HuH-7.5 (cell line): ENCODE measurements around the gene UCP1.
"Not testable (repeated sequence)": the region's sequence is repeated elsewhere in the genome, so short reads cannot be mapped to it uniquely, and the experiment has no call there.

Source experiments
- DNase-seq: peaks from one replicate; pipeline ENCODE4 v3.0.0; 2011; ENCODE audit warnings: low spot score

UCP1 gene

DNA sequence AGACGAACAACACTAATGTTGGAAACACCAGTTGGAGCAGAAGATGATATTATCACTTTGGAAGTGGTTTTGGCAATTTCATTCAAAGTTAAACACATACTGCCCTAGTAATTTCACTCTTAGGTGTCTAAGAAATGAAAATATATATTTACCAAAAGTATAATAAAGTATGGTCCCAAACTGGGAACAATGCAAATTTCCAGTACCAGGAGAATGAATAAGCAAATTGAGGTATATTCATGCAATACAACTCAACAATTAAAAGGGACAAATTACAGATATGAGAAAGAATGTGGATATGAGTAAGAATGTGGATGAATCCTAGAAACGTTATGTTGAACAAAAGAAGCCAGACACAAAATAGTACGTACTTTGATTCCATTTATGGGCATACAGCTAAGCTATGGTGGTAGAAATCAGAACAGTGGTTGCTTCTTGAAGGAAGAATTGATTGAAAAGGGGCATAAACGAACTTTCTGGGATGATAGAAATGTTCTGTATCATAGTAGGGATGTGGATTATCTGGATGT lies 34.7 kb downstream of the UCP1 start:
- no peak for DNase-seq

DNA sequence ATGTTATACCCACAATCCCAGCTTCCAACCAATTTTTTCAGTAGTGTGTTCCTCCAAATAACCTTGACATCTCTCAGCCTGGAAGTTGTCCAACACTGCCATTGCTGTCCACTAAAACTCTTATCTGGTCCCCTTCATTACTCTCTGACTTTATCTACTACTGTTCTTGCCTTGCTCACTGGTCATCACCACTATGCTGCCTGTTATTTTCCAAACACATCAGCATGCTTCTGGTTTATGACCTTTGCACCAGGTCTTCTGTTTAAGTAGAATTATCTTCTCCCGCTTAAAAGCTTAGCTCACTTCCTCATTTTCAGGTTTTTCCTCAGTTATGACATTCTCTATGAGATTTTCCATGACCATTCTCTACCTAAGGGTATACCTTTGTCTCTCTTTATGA lies 39.3 kb downstream of the UCP1 start:
- peak; percentile 19 for DNase-seq

DNA sequence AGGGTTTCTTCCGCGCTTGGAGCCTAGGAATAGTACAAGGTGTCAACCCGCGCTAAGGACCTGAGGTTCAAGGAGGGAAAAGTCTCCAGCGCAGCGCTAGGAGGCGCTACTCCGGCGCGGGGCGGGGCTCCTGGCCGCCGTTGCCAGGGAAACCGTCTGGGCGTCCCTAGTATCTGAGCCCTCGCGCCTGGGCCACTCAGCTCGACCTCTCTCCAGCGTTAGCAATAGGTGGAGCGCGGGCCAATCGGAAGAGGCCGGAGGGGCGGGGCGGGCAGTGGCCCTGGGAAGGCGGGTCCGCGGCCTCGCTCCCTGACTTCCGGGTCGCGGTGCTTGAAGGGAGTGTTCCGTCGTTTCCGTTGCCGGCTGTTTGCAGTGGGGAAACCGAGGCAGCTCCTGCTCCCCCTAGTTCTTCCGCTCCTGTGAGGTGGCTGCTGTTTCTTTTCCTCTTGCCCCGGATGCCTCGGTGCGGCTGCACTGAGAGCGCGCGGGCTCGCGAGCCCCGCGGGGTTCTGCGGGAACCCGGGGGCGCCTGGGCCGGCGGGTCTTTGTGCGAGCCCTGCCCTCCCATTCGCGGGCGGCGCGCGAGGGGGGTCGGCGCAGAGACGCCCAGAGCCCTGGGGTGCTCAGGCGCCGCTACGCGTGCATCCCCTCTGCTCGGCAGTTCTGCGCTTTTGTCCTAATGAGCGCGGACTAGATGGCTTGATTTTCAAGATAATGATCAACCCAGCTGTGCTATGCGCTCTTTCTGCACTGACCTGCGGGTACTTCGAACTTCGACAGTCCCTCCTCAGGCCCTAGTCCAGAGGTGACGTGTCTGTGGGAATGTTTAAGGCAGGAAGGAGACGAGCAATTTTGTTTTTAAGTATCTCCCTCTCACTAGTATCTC lies 44.7 kb downstream of the UCP1 start, which contains the start of gene ELMOD2:
ELMOD2 (plus strand) TSS at position 312 of the 886 bp plus-strand sequence. CDS start 1,261 bp downstream, outside the sequence.
- DNase-seq = peak; percentile 84

DNA sequence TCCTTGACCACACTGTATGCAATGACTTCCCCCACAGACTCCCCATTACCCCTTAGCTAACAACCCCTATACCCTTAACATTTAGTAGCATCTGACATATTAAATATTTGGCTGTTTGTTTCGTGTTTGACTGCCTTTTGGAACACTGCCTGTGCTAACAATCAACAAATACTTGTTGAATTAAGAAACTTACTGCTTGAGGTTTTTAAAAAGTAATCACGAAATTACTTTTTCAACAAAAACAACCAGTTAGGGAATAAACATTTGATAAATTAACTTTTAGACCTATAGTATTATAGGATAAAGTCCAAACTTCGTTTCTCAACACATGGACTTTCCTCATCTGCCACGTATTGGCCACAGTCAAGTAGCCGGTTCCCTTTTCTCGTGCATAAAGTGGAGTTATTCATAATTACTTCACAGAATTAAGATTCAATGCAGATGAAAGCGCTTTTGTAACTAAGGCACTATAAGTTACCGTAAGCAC lies 45.3 kb downstream of the UCP1 start:
- DNase-seq = no peak

DNA sequence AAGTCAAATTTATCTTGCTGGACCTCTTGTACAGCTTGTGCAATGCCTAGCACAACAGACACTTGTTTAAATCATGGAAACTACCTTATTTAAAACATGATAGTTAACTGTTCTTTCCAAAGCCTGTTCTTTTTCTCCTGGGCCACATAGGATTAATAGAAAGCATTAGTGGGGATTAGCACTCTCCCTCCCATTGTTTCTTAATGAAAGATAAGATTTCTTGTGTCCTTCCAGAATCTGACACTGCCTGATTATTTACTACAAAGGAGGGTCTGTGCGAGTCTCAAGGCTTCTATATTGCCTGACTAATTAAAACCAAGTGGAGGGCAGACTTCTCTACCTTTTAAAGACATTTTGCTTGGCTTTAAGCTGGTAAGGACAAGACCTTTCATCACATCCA lies 53.3 kb downstream of the UCP1 start:
- no peak for DNase-seq

DNA sequence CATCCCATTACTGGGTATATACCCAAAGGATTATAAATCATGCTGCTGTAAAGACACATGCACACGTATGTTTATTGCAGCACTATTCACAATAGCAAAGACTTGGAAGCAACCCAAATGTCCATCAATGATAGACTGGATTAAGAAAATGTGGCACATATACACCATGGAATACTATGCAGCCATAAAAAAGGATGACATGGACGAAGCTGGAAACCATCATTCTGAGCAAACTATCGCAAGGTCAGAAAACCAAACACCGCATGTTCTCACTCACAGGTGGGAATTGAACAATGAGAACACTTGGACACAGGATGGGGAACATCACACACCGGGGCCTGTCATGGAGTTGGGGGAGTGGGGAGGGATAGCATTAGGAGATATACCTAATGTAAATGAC lies 55.0 kb downstream of the UCP1 start:
- DNase-seq = not testable (repeated sequence)
